ENCODE measurements around the gene HDAC4. TPM values are rescaled to one million over a fixed set of nuclear protein-coding genes. Genes with fewer than 3 reads are reported as not detected.
"Not testable (repeated sequence)": the region's sequence is repeated elsewhere in the genome, so short reads cannot be mapped to it uniquely, and the experiment has no call there.

The HDAC4 gene
- total RNA-seq, result 10 to 100 TPM; 58.7 to 67.5 TPM
- polyA plus RNA-seq (ENCODE audit: insufficient read depth, low read depth, low replicate concordance), result 29.0 TPM
- long read RNA-seq, donor 1, partial matches to known transcripts, result 0 of 1 reads
- long read RNA-seq, donor 1, other reads (novel, unspliced or antisense), result 0 of 1 reads
- long read RNA-seq, donor 2, partial matches to known transcripts, result 0 of 2 reads
- long read RNA-seq, donor 2, other reads (novel, unspliced or antisense), result 0 of 2 reads

DNA sequence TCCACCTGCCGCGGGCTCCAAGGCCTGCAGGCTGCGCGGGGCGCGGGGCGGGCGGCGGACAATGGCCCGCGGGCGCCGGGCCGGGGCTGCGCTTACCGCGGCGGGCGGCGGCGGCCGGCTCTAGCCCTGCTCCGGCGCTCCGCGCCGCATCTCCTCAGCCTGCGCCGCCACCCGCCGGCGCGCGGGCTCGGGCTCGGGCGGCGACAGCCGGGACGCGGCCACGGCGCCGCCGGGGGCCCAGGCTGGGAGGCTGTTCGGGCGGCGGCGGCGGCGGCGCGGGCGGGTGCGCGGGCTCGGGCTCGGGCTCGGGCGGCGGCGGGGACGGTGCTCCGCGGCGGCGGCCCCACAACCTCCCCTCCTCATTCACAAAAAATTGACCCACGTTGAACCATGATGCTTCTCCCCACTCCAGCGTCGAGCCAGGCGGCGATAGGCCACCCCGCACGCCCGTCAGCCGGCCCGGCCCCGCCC is at the start of gene HDAC4:
TSS of gene HDAC4 (minus strand) at position 425 of the 471 bp plus-strand sequence. CDS start 48,321 bp downstream, outside the sequence.
- no peaks in the 10 kb centered on the region for H3K36me3 ChIP-seq (ENCODE audit: low read depth, missing control alignments)
- TF ChIP-seq POLR2A (IDR thresholded peaks at IDR 0.05), result no peak
- TF ChIP-seq, protein P1, sequence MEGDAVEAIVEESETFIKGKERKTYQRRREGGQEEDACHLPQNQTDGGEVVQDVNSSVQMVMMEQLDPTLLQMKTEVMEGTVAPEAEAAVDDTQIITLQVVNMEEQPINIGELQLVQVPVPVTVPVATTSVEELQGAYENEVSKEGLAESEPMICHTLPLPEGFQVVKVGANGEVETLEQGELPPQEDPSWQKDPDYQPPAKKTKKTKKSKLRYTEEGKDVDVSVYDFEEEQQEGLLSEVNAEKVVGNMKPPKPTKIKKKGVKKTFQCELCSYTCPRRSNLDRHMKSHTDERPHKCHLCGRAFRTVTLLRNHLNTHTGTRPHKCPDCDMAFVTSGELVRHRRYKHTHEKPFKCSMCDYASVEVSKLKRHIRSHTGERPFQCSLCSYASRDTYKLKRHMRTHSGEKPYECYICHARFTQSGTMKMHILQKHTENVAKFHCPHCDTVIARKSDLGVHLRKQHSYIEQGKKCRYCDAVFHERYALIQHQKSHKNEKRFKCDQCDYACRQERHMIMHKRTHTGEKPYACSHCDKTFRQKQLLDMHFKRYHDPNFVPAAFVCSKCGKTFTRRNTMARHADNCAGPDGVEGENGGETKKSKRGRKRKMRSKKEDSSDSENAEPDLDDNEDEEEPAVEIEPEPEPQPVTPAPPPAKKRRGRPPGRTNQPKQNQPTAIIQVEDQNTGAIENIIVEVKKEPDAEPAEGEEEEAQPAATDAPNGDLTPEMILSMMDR (IDR thresholded peaks at IDR 0.05), result no peak
- H3K27me3 ChIP-seq, result no peaks in the 10 kb centered on the region
- peaks cover 15% of the 10 kb centered on the region for H3K4me1 ChIP-seq
- H3K4me3 ChIP-seq, result peak within 1 kb of the TSS; percentile 83 to 91
- no peak for DNase-seq
- intact Hi-C loops (cut with DNase I; ENCODE audit: low total_unique reads), result no loop called here
- peak within 1 kb of the TSS; percentile 100 for H3K27ac ChIP-seq
- no peaks in the 10 kb centered on the region for H3K9me3 ChIP-seq
- WGBS, 2 donors, result 0% methylated on average over 40 of the region's 78 CpGs; no CpG with 5 or more reads in 1 of the 2 donors

DNA sequence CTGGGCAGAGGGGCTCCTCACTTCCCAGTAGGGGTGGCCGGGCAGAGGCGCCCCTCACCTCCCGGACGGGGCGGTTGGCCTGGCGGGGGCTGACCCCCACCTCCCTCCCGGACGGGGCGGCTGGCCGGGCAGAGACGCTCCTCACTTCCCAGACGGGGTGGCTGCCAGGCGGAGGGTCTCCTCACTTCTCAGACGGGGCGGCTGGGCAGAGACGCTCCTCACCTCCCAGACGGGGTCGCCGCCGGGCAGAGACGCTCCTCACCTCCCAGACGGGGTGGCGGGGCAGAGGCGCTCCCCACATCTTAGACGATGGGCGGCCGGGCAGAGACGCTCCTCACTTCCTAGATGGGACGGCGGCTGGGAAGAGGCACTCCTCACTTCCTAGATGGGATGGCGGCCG is 48.6 kb upstream of the HDAC4 start:
- H3K9me3 ChIP-seq; H3K27me3 ChIP-seq; DNase-seq; H3K4me3 ChIP-seq; H3K36me3 ChIP-seq (ENCODE audit: low read depth, missing control alignments); H3K4me1 ChIP-seq; intact Hi-C loops (cut with DNase I; ENCODE audit: low total_unique reads); H3K27ac ChIP-seq: not testable (repeated sequence)
- WGBS, 2 donors, result 73% methylated on average over 29 of the region's 32 CpGs; no CpG with 5 or more reads in 1 of the 2 donors

DNA sequence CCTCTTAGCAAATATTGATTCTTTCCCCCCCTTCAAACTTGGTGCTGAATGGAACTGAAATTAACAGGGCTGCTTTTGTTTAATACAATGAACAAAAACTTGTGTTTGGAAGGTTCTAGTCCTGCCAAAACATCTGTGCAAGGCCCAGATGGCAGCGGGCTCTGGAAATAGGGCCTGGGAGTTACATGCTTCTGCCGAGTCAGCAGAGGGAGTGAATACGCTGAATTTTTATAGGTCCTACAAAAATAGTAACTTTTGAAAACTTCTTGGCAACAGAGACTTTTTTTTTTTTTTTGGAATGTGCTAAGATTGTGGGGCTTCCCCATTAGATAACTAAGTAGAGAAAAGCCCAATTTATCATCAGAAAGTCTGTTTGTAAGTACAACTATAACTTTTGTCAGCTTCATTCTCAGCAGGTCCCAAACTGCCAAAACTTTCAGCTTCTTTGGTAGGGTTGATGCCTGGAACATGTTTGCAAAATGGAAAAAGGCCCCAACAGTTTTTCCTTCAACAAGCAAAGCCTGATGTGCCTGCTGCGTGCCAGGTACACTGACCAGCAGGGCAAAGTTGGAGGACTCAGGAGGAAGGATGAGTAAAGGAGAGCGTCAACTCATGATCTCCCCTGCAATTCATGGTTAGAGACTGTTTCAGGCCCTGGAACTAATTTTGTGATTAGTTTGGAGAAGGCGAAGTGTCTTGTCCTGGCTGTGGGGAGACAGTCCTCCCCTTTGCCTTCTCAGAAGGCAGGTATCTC is 45.1 kb upstream of the HDAC4 start:
- Histone ChIP-seq H3K4me3 (no peak overlapping the region), H3K36me3 (ENCODE audit: low read depth, missing control alignments) (no peaks in the 10 kb centered on the region), H3K27ac (peak overlapping the region in 1 of 2 donors; percentile 2), H3K4me1 (peaks cover 5% of the 10 kb centered on the region), H3K9me3 (no peaks in the 10 kb centered on the region), H3K27me3 (no peaks in the 10 kb centered on the region)
- intact Hi-C loops (cut with DNase I; ENCODE audit: low total_unique reads), result no loop called here
- no peak for TF ChIP-seq POLR2A (IDR thresholded peaks at IDR 0.05)
- TF ChIP-seq, protein P1 (IDR thresholded peaks at IDR 0.05), result no peak
- WGBS, 2 donors, result 45 to 46% methylated on average over 6 of the region's 6 CpGs
- peak; percentile 67 for DNase-seq

DNA sequence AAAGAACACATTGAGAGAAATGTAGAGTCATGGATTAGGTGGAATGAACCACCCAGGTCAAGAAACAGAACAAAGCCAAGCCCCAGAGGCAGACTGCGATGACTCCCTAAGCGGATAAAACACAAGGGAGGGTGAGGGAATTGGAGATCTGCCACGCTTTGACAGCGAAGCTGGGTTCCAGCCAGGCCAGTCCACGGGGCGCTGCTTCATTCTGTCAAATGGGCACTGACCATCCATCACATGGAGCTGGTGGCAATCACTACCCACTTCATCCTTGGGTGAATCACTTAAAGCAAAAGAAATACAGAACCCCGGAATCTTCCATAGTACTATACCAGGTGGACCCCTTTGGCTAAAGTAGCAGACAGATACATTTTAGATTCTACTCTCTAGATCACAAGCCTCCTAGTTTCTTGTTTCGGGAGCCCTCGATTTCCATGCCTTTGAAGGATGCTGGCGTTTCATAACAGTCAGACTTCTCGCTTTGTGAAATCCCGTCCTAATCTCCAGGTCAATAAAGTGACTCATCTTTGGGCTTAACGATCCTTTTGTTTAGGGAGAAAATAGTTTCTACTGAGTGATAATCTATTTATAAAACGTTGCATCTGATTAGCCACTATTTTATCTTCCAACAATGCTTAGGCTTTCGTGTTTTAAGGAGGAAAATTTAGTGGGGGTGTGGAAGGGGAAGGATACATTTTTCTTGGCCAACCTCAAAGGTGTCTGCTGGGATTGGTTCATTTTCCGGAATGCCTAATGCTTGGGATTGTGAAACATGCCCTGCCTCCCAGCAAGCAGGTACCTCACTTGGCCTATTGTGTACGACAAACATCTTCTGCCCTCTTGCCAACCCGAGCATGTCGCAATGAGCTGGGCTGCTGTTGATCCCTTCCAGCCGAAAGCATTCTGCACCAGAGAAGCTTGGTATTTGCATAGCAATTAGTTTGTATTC is 44.1 kb upstream of the HDAC4 start:
- H3K36me3 ChIP-seq (ENCODE audit: low read depth, missing control alignments), result no peaks in the 10 kb centered on the region
- peaks cover 11% of the 10 kb centered on the region for H3K4me1 ChIP-seq
- H3K9me3 ChIP-seq, result no peaks in the 10 kb centered on the region
- no peak overlapping the region for H3K4me3 ChIP-seq
- DNase-seq, result no peak
- H3K27me3 ChIP-seq, result no peaks in the 10 kb centered on the region
- TF ChIP-seq, protein P1 (IDR thresholded peaks at IDR 0.05), result no peak
- no peak for TF ChIP-seq POLR2A (IDR thresholded peaks at IDR 0.05)
- intact Hi-C loops (cut with DNase I; ENCODE audit: low total_unique reads), result no loop called here
- 84 to 88% methylated on average over 20 of the region's 20 CpGs for WGBS, 2 donors
- peak overlapping the region in 1 of 2 donors; percentile 2 for H3K27ac ChIP-seq

Measured in testis (tissue), 5 donors.